ENCODE measurements around the gene KIAA0319L. TPM values are rescaled to one million over a fixed set of nuclear protein-coding genes. Genes with fewer than 3 reads are reported as not detected.

The KIAA0319L gene
- total RNA-seq, 2 donors from 2014 or later: 68.4 to 77.6 TPM

DNA sequence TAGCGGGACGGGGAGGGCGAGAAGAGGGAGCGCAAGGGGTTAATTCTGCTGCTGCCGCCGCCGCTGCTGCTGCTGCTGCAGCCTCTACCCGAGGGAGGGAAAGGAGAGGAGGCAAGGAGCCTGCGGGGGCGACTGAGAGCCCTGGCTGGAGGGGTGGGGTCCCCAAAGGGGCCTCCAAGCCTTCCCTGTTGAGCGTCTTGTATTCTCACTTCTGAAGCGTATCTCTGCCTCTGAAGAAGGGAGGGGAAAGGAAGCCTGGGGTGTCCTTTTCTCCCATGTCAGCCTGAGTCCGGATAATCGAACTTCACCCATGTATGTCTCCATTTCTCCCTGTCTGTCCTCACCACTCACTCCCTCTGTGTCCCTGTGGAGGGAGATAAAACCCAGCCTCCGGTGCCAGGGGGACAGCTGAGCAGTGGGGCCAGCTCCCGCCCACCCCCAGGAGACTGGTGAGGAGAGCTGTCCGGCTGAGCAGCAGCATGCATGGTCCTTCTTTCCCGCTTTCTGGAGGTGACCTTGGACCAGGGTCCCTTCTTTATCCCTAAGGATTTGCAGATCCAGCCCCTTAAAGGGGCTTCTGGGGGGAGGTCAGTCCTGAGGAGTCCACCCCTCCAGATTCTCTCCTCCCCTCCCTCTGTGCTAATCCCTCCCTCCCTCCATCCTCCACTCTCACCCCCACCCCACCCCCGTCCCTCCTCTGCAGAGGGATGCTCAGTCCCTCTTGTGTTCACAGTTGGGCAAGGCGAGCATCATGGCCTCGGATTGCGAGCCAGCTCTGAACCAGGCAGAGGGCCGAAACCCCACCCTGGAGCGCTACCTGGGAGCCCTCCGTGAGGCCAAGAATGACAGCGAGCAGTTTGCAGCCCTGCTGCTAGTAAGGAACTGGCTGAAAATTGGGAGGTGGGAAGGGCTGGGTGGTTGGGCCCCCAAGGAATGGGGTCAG is 1.4 kb upstream of the KIAA0319L start:
- Mint-ChIP-seq H3K27me3 (ENCODE audit: insufficient read depth) (no peaks in the 10 kb centered on the region), H3K9me3 (no peaks in the 10 kb centered on the region), H3K4me1 (peaks cover 31% of the 10 kb centered on the region), H3K4me3 (peak overlapping the region; percentile 89), H3K27ac (peak overlapping the region; percentile 95), H3K36me3 (ENCODE audit: low read depth) (peaks cover 18% of the 10 kb centered on the region)
- DNase-seq: peak; percentile 77
- WGBS, 2 experiments (ENCODE audit: insufficient coverage in 1 of 2, insufficient read length in 1 of 2): 33 to 84% methylated on average over 7 to 26 of the region's 26 CpGs
- Histone ChIP-seq H3K9me3 (ENCODE audit: control insufficient read depth, low read length) (no peaks in the 10 kb centered on the region), H3K9ac (ENCODE audit: extremely low read depth, low read length, poor library complexity, severe bottlenecking) (peak overlapping the region; percentile 50), H3K4me1 (ENCODE audit: control insufficient read depth, insufficient read depth, low read length) (peaks cover 9% of the 10 kb centered on the region), H3K27me3 (ENCODE audit: control insufficient read depth, insufficient read depth, low read length, poor library complexity, severe bottlenecking) (no peaks in the 10 kb centered on the region), H3K36me3 (ENCODE audit: control insufficient read depth, insufficient read depth, low read length) (peaks cover 19% of the 10 kb centered on the region), H3K4me3 (ENCODE audit: low read length) (peak overlapping the region; percentile 89), H3K27ac (ENCODE audit: low read depth, low read length) (no peak overlapping the region)
- TF ChIP-seq, protein P1, sequence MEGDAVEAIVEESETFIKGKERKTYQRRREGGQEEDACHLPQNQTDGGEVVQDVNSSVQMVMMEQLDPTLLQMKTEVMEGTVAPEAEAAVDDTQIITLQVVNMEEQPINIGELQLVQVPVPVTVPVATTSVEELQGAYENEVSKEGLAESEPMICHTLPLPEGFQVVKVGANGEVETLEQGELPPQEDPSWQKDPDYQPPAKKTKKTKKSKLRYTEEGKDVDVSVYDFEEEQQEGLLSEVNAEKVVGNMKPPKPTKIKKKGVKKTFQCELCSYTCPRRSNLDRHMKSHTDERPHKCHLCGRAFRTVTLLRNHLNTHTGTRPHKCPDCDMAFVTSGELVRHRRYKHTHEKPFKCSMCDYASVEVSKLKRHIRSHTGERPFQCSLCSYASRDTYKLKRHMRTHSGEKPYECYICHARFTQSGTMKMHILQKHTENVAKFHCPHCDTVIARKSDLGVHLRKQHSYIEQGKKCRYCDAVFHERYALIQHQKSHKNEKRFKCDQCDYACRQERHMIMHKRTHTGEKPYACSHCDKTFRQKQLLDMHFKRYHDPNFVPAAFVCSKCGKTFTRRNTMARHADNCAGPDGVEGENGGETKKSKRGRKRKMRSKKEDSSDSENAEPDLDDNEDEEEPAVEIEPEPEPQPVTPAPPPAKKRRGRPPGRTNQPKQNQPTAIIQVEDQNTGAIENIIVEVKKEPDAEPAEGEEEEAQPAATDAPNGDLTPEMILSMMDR (conservative IDR thresholded peaks at IDR 0.05): peak; percentile 28

- H3K4me3 Mint-ChIP-seq: peak within 1 kb of the TSS; percentile 89
These were observed 589 bp upstream of the KIAA0319L start, which contains the start of gene NCDN for GRCh38 chr1:35557611-35558373. TSS of gene NCDN (plus strand) at chr1:35557799. CDS start at chr1:35558191, 392 bp downstream.

More at GRCh38 chr1:35557611-35558373, 589 bp upstream of the KIAA0319L start, which contains the start of gene NCDN:
- peak within 1 kb of the TSS; percentile 89 for H3K4me3 ChIP-seq (ENCODE audit: low read length)
- TF ChIP-seq, protein P1 (conservative IDR thresholded peaks at IDR 0.05): no peak
- H3K9me3 ChIP-seq (ENCODE audit: control insufficient read depth, low read length): no peaks in the 10 kb centered on the region
- Mint-ChIP-seq H3K9me3 (no peaks in the 10 kb centered on the region), H3K27ac (peak within 1 kb of the TSS; percentile 95), H3K27me3 (ENCODE audit: insufficient read depth) (no peaks in the 10 kb centered on the region), H3K36me3 (ENCODE audit: low read depth) (peaks cover 23% of the 10 kb centered on the region), H3K4me1 (peaks cover 37% of the 10 kb centered on the region)
- 0% methylated on average over 27 to 58 of the region's 58 CpGs for WGBS, 2 experiments (ENCODE audit: insufficient coverage in 1 of 2, insufficient read length in 1 of 2)
- H3K27ac ChIP-seq (ENCODE audit: low read depth, low read length): peak within 1 kb of the TSS; percentile 92
- DNase-seq: peak; percentile 99
- H3K36me3 ChIP-seq (ENCODE audit: control insufficient read depth, insufficient read depth, low read length): peaks cover 27% of the 10 kb centered on the region
- no peaks in the 10 kb centered on the region for H3K27me3 ChIP-seq (ENCODE audit: control insufficient read depth, insufficient read depth, low read length, poor library complexity, severe bottlenecking)
- H3K9ac ChIP-seq (ENCODE audit: extremely low read depth, low read length, poor library complexity, severe bottlenecking): peak within 1 kb of the TSS; percentile 50
- peaks cover 9% of the 10 kb centered on the region for H3K4me1 ChIP-seq (ENCODE audit: control insufficient read depth, insufficient read depth, low read length)
